GM12878 (cell line): Measurements from ENCODE around the gene DNAH2. TPM values are rescaled to one million over a fixed set of nuclear protein-coding genes. Genes with fewer than 3 reads are reported as not detected.

ENCODE experiments used
- ASH2L ChIP-seq: fragments of 300-600, 200-600 bp; sonication (generic); IDR thresholded peaks from 2 replicates; pipeline ENCODE4 v1.6.1; 2017; ENCODE audit warnings: low read depth, mild to moderate bottlenecking, borderline replicate concordance
- BRCA1 ChIP-seq: IDR thresholded peaks from 2 replicates; pipeline ENCODE4 v1.6.1; 2011; ENCODE audit warnings: low read depth, low read length, improper control_type of control experiment
- CEBPB ChIP-seq, 2 experiments: fragments of 150-350 bp in 1 of 2; IDR thresholded peaks; 2 replicates each; pipeline ENCODE4 v1.6.1; 2012 to 2014; ENCODE audit warnings: low read depth in 2 of 2, low read length in 2 of 2, borderline replicate concordance in 1 of 2, inconsistent platforms in 1 of 2
- EED ChIP-seq: sonication (generic); IDR thresholded peaks from 2 replicates; pipeline ENCODE4 v1.6.1; 2016; ENCODE audit warnings: antibody characterized with exemption, low read depth
- EGR1 ChIP-seq, 2 experiments: IDR thresholded peaks; 1 replicate in 1 of 2; 2 replicates in 1 of 2; pipeline ENCODE4 v1.6.1; 2011 to 2012; ENCODE audit warnings: low read depth in 2 of 2, low read length in 2 of 2, borderline replicate concordance in 1 of 2, mild to moderate bottlenecking in 1 of 2, moderate library complexity in 1 of 2
- FOXM1 ChIP-seq: IDR thresholded peaks from 2 replicates; pipeline ENCODE4 v1.6.1; 2012; ENCODE audit warnings: low read depth, mild to moderate bottlenecking, inconsistent platforms, low read length, moderate library complexity
- GABPA ChIP-seq: IDR thresholded peaks from 2 replicates; pipeline ENCODE4 v1.6.1; 2014; ENCODE audit warnings: antibody characterized with exemption, low read depth, mild to moderate bottlenecking, inconsistent platforms
- IKZF2 ChIP-seq, 2 experiments: fragments of 450-650 bp; IDR thresholded peaks; 2 replicates each; pipeline ENCODE4 v1.6.1; 2017; ENCODE audit warnings: mild to moderate bottlenecking in 2 of 2, moderate library complexity in 2 of 2
- IRF4 ChIP-seq: IDR thresholded peaks from 2 replicates; pipeline ENCODE4 v1.6.1; 2011; ENCODE audit warnings: low read depth, low read length
- JUNB ChIP-seq: IDR thresholded peaks from 2 replicates; pipeline ENCODE4 v1.6.1; 2016; ENCODE audit warnings: antibody characterized with exemption, mild to moderate bottlenecking
- KLF5 ChIP-seq: fragments of 450-650 bp; IDR thresholded peaks from 2 replicates; pipeline ENCODE4 v1.6.1; 2014; ENCODE audit warnings: mild to moderate bottlenecking; ENCODE audit not compliant: partially characterized antibody
- NFXL1 ChIP-seq: fragments of 450-650 bp; IDR thresholded peaks from 2 replicates; pipeline ENCODE4 v1.6.1; 2017; ENCODE audit warnings: antibody characterized with exemption, mild to moderate bottlenecking, borderline replicate concordance
- NKRF ChIP-seq: fragments of 450-650 bp; conservative IDR thresholded peaks from 2 replicates; pipeline ENCODE4 v1.6.1; 2017; ENCODE audit warnings: mild to moderate bottlenecking, moderate library complexity
- PML ChIP-seq: IDR thresholded peaks from 2 replicates; pipeline ENCODE4 v1.6.1; 2012; ENCODE audit warnings: low read length, inconsistent platforms
- POLR2AphosphoS5 ChIP-seq: IDR thresholded peaks from 2 replicates; pipeline ENCODE4 v1.6.1; 2011; ENCODE audit warnings: mild to moderate bottlenecking, low read length, inconsistent platforms
- RB1 ChIP-seq: fragments of 450-650 bp; formaldehyde crosslinking; IDR thresholded peaks from 2 replicates; pipeline ENCODE4 v1.6.1; 2017; ENCODE audit warnings: mild to moderate bottlenecking, borderline replicate concordance
- SMAD5 ChIP-seq: IDR thresholded peaks from 2 replicates; pipeline ENCODE4 v1.6.1; 2016; ENCODE audit warnings: antibody characterized with exemption, low read depth
- SPI1 ChIP-seq: IDR thresholded peaks from 2 replicates; pipeline ENCODE4 v1.6.1; 2011; ENCODE audit warnings: low read depth, mild to moderate bottlenecking, low read length, moderate library complexity, borderline replicate concordance; ENCODE audit not compliant: insufficient read depth
- SUPT20H ChIP-seq: IDR thresholded peaks from 2 replicates; pipeline ENCODE4 v1.6.1; 2011; ENCODE audit warnings: low read depth, mild to moderate bottlenecking, low read length, moderate library complexity, borderline replicate concordance; ENCODE audit not compliant: control insufficient read depth
- TARDBP ChIP-seq: IDR thresholded peaks from 2 replicates; pipeline ENCODE4 v1.6.1; 2016; ENCODE audit warnings: borderline replicate concordance
- TBL1XR1 ChIP-seq: IDR thresholded peaks from 2 replicates; pipeline ENCODE4 v1.6.1; 2012; ENCODE audit warnings: low read depth, low read length, improper control_type of control experiment
- WRNIP1 ChIP-seq: IDR thresholded peaks from 2 replicates; pipeline ENCODE4 v1.6.1; 2011; ENCODE audit warnings: low read depth, low read length, improper control_type of control experiment, borderline replicate concordance
- ZNF217 ChIP-seq: fragments of 450-650 bp; IDR thresholded peaks from 2 replicates; pipeline ENCODE4 v1.6.1; 2017; ENCODE audit warnings: antibody characterized with exemption, mild to moderate bottlenecking
- ZNF384 ChIP-seq: IDR thresholded peaks from 2 replicates; pipeline ENCODE4 v1.6.1; 2012; ENCODE audit warnings: low read depth, mild to moderate bottlenecking, low read length, improper control_type of control experiment, borderline replicate concordance
- polyA plus RNA-seq, 11 experiments: library from polyadenylated mRNA; depleted of rRNA in 4 of 11; unstranded in 6 of 11; stranded (reverse) in 5 of 11; fragments of >200 nt; fragmentation: Nextera tagmentation in 4 of 11; fragmentation: Illumina TruSeq in 1 of 11; extraction: Ambion mirVana in 4 of 11; extraction: Trizol in 1 of 11; gene quantifications; 1 replicate in 1 of 11; 2 replicates in 10 of 11; pipeline versions ENCODE4 v1.2.1 to v1.2.3, GENCODE V29; 2011 to 2016; ENCODE audit warnings: inconsistent platforms in 2 of 11, missing spikeins in 2 of 11, low read depth in 1 of 11
- total RNA-seq, 4 experiments: library from RNA; depleted of rRNA in 3 of 4; stranded (reverse); fragments of >200 nt in 3 of 4; fragmentation: Illumina TruSeq in 1 of 4; extraction: Trizol in 1 of 4; gene quantifications; 2 replicates each; pipeline versions ENCODE4 v1.2.1 to v1.2.3, GENCODE V29; 2013 to 2021
- TF ChIP-seq, protein P1 (sequence below): fragments of 450-650 bp; IDR thresholded peaks from 2 replicates; pipeline ENCODE4 v1.6.1; 2017; ENCODE audit warnings: borderline replicate concordance

Gene DNAH2
- total and polyA plus RNA-seq, 10 of the 15 experiments (the other 5 are each of a cell fraction or from before 2014, with no cell fraction given): not detected

GRCh38 chr17:7687072-7687907 is 30.3 kb upstream of the DNAH2 start, which contains the start of gene TP53 (continued):
- TF ChIP-seq SUPT20H: no peak
- TF ChIP-seq FOXM1: no peak; the same call in 1 of the 2 replicates
- no peak for TF ChIP-seq NFXL1
- no peak for TF ChIP-seq ZNF384
- TF ChIP-seq CEBPB (IDR thresholded peaks at IDR 0.05; ENCODE audit: borderline replicate concordance in 1 of 2, low read depth in 2 of 2, low read length in 2 of 2): no peak
- TF ChIP-seq RB1: peak; percentile 66; the same call in 1 of the 2 replicates
- peak; percentile 80; the same call in 1 of the 2 replicates for TF ChIP-seq TARDBP
- no peak for TF ChIP-seq TBL1XR1
- no peak for TF ChIP-seq KLF5
- TF ChIP-seq ZNF217: no peak
- peak; percentile 56; the same call in 1 of the 2 replicates for TF ChIP-seq GABPA
- TF ChIP-seq WRNIP1: no peak
- TF ChIP-seq IRF4: no peak
- TF ChIP-seq, protein P1, sequence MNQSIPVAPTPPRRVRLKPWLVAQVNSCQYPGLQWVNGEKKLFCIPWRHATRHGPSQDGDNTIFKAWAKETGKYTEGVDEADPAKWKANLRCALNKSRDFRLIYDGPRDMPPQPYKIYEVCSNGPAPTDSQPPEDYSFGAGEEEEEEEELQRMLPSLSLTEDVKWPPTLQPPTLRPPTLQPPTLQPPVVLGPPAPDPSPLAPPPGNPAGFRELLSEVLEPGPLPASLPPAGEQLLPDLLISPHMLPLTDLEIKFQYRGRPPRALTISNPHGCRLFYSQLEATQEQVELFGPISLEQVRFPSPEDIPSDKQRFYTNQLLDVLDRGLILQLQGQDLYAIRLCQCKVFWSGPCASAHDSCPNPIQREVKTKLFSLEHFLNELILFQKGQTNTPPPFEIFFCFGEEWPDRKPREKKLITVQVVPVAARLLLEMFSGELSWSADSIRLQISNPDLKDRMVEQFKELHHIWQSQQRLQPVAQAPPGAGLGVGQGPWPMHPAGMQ: no peak
- no peak for TF ChIP-seq JUNB
- no peak for TF ChIP-seq SPI1
- TF ChIP-seq IKZF2 (IDR thresholded peaks at IDR 0.05): peak in 1 of 2 experiments; percentile 11; a peak in 1 of 4 replicates
- no peak for TF ChIP-seq EED
- TF ChIP-seq SMAD5: peak; percentile 82; the same call in 1 of the 2 replicates
- no peak for TF ChIP-seq BRCA1
- TF ChIP-seq PML: peak; percentile 83
- no peak for TF ChIP-seq ASH2L
- TF ChIP-seq POLR2AphosphoS5: peak; percentile 99
- TF ChIP-seq NKRF: peak; percentile 78
- TF ChIP-seq EGR1 (IDR thresholded peaks at IDR 0.05; ENCODE audit: borderline replicate concordance in 1 of 2, low read depth in 2 of 2, low read length in 2 of 2): 0 out of 3 replicates have a peak, but pooled peaks of 1 of the 2 experiments have one; percentile 5
